RCC 7860 (cell line): ENCODE measurements around the gene HYAL3.
"Not testable (repeated sequence)": the region's sequence is repeated elsewhere in the genome, so short reads cannot be mapped to it uniquely, and the experiment has no call there.

Experiments
- DNase-seq: peaks from one replicate; pipeline ENCODE4 v3.0.0-alpha.2; 2015; ENCODE audit warnings: low spot score
- FAIRE-seq: peaks from 2 replicates; lab custom pipeline; 2012; peaks lifted over from hg19 to GRCh38; lab: Jason Lieb, UNC

The HYAL3 gene

GRCh38 chr3:50316657-50317242 lies 17.5 kb upstream of the HYAL3 start:
- DNase-seq = peak; percentile 75
- peak; percentile 62 for FAIRE-seq

- FAIRE-seq (no peak), DNase-seq (no peak)
These were observed 15.6 kb upstream of the HYAL3 start for GRCh38 chr3:50314816-50315215.

DNA sequence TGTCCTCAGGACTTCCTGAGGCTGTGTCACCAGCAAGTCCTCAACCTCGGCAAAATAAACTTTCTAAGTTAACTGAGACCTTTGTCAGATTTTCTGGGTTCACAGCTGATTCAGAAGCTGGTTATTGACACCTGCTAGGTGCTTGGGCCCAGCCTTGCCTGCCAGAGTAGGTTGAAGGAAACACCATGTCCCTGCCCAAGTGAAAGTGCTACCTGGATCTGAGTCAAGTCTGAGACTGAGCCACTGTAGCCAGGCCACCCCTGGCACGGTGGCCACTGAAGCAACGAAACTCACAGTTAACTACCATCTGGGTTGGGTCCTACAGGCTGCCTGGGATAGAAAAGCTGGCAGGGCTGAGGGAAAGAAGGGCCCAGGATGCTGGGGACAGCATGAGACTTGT lies 15.1 kb upstream of the HYAL3 start:
- no peak for DNase-seq
- no peak for FAIRE-seq

DNA sequence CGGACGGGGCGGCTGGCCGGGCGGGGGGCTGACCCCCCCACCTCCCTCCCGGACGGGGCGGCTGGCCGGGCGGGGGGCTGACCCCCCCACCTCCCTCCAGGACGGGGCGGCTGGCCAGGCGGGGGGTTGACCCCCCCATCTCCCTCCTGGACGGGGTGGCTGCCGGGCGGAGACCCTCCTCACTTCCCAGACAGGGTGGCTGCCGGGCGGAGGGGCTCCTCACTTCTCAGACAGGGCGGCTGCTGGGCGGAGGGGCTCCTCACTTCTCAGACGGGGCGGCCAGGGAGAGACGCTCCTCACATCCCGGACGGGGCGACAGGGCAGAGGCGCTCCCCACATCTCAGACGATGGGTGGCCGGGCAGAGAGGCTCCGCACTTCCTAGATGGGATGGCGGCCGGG lies 12.8 kb upstream of the HYAL3 start:
- not testable (repeated sequence) for FAIRE-seq, DNase-seq

GRCh38 chr3:50304601-50305000 lies 5.4 kb upstream of the HYAL3 start:
- DNase-seq (peak; percentile 9), FAIRE-seq (no peak)

DNA sequence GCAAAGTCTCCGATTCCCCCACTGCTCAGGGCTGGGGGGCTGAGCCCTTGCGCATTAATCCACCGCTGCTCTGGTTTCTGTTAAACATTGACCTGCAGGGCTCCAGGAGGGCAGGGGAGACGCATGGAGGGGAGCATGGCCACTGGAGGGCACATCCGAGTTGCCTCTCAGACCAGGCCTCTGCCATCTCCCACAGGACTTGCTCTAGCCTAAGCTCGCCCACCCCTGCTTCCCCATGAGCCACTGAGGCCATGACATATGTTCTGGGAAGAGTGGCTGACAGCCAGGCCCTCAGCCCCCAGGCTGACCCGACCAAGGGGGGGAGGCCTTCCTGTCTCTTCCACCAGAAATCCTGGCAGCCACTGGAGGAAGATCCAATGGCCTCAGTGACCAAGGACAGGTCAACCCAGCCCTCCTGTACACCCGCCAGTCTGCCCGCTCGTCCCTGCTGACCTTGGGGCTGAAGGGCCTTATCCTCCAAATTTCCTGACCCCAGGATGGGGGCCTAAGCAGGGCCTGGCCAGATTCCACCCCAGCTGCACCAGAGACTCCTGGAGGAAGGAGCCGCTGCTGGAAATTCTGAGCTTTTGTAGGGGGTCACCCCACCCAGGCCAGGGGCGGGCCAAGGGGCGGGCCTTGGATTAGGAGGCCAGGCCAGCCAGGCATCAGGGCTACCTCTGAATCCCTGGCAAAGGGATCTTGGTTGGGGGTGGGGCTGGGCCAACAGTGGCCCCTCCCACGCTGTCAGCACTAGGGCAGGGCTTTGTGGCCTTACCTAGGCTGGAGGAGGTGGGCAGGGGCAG lies 4.0 kb upstream of the HYAL3 start, which contains the start of gene HYAL1:
TSS of gene HYAL1 (minus strand) at position 562 of the 803 bp plus-strand sequence. CDS start 618 bp downstream, outside the sequence.
- DNase-seq (no peak), FAIRE-seq (no peak)

GRCh38 chr3:50302095-50303012 lies 3.1 kb upstream of the HYAL3 start:
- no peak for FAIRE-seq
- no peak for DNase-seq

DNA sequence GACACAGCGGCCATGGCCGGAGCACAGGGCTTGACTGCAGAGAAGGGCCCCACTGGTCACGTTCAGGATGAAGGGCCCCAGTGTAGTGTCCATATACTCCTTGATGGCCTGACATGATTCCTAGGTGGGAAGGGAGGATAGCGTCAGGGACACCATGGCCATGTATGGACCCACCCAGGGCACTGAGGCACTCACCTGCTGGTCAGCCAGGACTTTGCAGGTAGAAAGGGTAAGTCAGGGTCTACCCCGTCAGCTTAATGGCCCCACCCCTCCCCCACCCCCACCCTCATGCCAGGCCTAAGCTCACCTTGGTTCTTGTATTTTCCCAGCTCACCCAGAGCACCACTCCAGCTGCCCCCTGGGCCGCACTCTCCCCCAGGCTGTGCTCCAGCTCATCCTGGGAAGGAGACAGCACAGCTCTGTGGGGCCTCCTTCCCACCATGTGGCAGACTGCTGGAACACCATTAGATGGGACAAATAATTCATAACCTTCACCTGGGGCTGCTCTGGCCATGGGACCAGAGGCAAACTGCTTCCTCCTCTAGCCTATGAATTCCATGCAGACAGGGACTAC lies 1.6 kb upstream of the HYAL3 start:
- DNase-seq (no peak), FAIRE-seq (no peak)

DNA sequence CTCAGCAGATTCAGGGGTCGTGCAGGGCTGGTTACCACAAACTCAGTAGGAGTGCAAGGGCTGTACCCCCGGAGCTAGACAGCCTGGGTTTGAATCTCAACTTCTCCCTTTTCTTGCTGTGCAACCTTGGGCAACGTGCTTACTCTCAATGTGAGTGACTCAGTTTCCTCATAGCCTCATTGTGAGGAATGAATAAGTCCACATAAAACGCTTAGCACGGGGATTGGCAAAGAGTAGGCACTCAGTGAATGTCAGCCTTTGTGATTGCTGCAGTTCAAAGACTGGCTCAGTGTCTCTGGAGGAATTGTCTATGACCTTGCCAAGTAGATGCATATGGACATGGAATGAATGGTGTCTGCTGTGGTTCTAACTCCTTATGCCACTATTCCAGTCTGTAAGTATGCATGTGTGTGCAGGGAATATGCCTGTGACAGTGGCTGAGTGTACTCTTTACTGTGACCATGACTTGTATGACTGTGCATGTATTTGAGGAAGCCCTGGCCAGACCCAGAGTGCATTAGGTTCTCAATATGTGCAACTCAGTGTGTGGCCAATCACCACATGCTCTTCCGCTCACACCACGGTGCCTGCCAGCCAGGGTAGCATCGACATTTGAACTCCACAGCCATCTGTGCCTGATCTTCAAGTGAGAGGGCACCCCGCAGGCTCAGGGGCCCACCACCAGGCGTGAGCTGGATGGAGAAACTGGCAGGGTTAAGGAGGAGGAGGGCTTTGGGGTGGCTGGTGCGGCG lies 900 bp upstream of the HYAL3 start:
- no peak for FAIRE-seq
- DNase-seq = peak; percentile 14

GRCh38 chr3:50299638-50299928 lies 378 bp upstream of the HYAL3 start:
- DNase-seq (no peak), FAIRE-seq (no peak)

DNA sequence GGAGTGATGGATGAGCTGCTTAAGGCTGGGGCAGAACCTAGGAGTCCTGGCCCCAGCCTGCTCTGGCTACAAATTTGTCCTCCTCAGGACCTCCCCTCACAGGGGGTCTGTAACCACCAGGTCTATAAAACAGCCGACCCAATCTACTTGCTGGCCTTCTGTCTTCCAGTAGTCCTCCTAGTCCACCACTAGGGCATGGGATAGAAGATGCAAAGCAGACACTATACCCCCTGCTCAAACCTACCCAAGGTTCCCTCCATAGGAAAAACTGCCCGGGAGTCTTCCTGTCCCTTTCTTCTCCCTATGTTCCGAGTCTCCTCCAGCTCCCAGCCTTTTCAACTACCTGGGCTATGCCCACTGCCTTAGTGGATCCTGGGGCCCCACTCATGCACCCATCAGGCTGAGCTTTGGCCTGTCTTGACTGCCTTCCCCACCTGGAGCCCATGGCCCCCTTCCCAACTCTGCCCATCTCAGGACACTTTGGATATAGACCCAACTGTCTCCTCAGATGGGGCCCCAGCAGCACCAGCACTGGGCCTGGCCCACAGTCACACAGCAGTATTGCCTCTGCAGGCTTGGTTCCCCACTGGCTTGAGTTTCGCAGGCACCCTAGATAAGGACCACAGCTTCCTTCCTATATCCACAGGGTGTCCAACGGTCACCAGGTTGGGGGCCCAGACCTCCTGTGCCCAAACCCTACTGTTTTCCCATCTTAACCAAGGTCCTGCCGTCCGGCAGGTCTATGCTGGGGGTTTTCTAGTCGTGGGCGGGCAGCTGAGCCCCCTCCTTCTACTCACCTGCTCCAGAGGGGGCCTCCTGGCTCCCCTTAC lies 1.1 kb downstream of the HYAL3 start:
- FAIRE-seq (no peak), DNase-seq (no peak)

DNA sequence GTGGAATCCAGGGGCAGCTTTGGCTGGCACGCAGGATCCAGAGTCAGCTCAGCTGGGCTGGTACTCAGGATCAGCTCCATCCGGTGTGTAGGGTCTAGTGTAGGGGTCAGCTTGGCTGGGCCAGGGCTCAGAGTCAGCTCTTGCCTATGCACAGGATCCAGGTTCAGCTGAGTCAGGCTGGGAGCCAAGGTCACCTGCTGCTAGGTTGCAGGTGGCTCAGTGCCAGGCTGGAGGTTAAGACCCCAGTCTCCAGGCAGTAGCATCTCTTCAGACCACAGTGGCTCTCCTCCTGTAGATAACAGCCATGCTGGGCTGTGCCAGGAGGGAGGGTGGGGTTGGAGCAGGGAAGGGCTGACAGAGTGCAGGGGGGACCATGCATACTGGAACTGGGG lies 1.8 kb downstream of the HYAL3 start:
- DNase-seq = no peak
- no peak for FAIRE-seq

DNA sequence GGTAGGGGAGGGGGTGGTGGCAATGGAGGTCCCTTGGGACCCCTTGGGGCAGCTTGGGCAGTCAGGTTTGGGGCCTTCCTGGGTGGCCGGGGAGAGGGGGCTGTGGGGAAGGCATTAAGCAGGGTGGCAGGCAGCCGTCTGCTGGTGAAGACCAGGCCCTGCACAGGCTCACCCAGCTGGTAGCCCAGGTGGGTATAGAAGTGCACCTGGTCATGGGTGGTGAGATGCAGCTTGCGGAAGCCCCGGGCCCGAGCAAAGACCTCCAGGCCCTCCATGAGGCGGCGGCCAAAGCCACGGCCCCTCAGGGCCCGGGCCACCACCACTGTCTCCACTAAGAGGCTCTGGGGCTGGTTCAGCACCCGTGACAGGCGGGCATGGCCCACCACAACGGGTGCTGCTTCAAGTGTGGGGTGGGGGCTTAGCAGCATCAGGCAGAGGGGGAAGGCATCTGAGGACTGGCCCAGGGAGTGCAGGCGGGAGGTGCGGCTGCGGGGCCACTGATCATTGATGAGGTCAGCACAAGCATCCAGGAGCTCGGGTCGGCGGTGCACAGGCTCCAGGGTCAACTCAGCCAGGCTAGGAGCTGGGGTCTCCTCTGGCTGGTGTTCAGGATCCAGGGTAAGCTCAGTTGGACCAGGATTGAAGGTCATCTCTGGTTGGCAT lies 2.4 kb downstream of the HYAL3 start:
- no peak for DNase-seq
- FAIRE-seq = no peak

- no peak for FAIRE-seq
- no peak for DNase-seq
These were observed 3.4 kb downstream of the HYAL3 start for GRCh38 chr3:50295553-50296431.

DNA sequence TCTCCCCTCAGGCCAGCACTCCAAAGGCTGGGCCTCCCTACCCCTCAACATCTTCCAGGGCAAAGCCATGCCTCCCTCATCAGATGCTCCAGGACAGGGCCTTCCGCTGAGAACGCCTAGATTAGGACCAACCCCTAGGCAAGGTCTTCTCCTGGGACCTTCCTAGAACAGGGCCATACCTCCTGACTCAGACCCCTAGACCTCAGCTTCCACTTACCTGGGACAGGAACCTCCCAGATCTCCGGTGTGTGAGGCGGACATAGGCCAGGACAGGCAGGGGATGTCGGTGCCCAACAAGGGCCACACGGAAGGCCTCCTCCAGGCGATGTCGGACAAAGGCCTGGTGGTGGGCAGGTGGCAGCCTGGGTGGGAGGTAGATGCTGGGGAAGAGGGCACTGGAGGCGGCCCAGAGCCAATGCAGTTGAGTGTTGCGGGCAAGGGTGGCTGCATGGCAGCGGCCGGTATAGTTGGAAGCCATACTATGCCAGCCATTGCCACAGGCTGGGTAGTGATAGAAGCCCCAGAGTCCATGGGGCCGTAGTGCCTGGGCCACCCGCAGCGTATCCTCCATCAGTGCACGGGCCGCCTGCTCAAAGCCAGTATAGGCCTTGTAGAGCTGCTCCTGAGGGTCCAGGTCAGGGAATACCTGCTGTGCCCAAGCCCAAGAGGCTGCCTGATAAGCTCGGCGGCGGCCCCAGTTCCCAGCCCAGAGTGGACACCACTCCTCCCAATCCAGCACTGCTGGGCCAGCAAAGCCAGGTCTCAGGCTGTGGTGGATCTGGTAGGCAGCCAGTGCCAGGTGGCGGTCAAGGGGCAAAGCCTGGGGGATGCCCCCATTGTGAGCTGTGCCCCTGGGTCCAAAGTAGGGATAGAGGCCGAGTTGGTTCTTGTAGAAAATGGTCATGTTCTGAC lies 4.5 kb downstream of the HYAL3 start:
- DNase-seq (no peak), FAIRE-seq (no peak)

DNA sequence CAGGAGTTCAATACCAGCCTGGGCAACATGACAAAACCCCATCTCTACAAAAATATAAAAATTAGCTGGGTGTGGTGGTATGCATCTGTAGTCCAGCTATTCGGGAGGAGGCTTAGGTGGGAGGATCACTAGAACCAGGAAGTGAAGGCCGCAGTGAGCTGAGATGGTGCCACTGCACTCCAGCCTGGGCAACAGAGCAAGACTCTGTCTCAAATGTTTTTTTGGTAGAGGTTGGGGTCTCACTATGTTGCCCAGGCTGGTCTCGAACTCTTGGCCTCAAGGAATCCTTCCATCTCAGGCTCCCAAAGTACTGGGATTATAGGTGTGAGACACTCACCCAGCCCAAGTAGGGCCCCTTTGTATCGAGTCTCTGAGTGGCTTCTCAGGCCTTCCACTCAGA lies 5.1 kb downstream of the HYAL3 start:
- DNase-seq = no peak
- FAIRE-seq = no peak
